WERI-Rb-1 (cell line): ENCODE measurements around the gene KRT8.

Experiments
- DNase-seq: peaks from one replicate; pipeline ENCODE4 v3.0.0-alpha.2; 2020
- H3K27ac ChIP-seq: fragments of 250-450 bp; sonication (Bioruptor Pico); 2 replicates; pipeline ENCODE4 v1.5.1; 2020; ENCODE audit warnings: mild to moderate bottlenecking, moderate library complexity
- H3K27me3 ChIP-seq: fragments of 250-450 bp; sonication (Bioruptor Pico); 2 replicates; pipeline ENCODE4 v1.5.1; 2021; ENCODE audit warnings: mild to moderate bottlenecking, low read depth, moderate library complexity; ENCODE audit not compliant: insufficient read depth, severe bottlenecking
- H3K36me3 ChIP-seq: fragments of 250-450 bp; sonication (Bioruptor Pico); 2 replicates; pipeline ENCODE4 v1.5.1; 2020; ENCODE audit warnings: mild to moderate bottlenecking, moderate library complexity
- H3K4me3 ChIP-seq: 2 replicates; pipeline ENCODE4 v1.5.1; 2011; ENCODE audit warnings: low read depth, mild to moderate bottlenecking, control low read depth, low read length
- H3K9me3 ChIP-seq: fragments of 250-450 bp; sonication (Bioruptor Pico); 2 replicates; pipeline ENCODE4 v1.5.1; 2021; ENCODE audit warnings: mild to moderate bottlenecking, moderate library complexity; ENCODE audit not compliant: severe bottlenecking
- TF ChIP-seq, protein P1 (sequence below): IDR thresholded peaks from 2 replicates; pipeline ENCODE4 v1.5.1; 2011; ENCODE audit warnings: low read depth, mild to moderate bottlenecking, control low read depth, inconsistent platforms, low read length

KRT8 gene

DNA sequence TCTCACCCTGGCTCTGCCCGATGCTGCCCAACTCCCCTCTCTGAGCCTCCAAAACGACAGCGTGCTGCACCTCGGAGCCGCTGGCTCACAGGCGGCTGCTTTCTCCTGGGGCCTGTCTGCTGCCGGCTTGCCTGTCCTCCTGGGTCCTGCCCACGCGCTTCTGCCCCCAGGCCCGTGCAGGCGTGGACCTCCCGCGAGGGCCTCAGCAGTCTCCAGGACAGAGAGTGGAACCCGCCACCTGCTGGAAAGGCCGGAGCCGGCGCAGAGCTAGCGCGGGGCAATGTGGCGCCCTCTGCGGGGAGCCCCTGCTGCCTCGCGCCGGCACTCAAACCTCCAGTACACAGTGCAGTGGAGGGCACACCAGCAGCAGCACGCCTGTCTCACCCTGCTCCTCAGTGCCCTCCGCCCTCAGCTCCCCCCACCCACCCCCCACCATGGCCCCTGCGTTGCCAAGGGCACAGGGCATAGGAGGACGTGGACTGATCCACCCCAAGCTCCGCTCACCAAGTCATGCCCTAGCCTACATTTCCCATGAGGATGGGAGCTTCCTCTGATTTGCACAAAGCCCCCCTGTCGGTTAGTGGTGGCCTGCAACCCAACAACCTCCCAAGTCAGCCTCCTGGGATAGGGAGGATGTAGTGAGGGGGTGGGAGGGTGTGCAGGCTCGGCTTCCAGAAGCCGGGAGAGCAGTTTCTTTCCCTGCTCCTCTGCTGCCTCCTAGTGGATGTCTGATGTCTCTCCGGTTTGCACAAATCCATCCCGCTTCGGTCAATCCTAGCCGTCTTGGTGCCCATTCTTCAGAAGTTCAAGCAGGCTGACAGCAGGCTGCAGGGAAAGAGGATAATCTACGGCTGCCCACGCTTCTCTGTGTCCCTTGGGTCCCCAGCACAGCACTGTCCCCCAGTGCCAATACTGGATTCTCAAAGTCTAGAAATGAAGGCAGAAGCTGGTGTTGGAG lies 25.2 kb downstream of the KRT8 start:
- no peak overlapping the region for H3K4me3 ChIP-seq
- TF ChIP-seq, protein P1, sequence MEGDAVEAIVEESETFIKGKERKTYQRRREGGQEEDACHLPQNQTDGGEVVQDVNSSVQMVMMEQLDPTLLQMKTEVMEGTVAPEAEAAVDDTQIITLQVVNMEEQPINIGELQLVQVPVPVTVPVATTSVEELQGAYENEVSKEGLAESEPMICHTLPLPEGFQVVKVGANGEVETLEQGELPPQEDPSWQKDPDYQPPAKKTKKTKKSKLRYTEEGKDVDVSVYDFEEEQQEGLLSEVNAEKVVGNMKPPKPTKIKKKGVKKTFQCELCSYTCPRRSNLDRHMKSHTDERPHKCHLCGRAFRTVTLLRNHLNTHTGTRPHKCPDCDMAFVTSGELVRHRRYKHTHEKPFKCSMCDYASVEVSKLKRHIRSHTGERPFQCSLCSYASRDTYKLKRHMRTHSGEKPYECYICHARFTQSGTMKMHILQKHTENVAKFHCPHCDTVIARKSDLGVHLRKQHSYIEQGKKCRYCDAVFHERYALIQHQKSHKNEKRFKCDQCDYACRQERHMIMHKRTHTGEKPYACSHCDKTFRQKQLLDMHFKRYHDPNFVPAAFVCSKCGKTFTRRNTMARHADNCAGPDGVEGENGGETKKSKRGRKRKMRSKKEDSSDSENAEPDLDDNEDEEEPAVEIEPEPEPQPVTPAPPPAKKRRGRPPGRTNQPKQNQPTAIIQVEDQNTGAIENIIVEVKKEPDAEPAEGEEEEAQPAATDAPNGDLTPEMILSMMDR, result peak; percentile 96
- H3K36me3 ChIP-seq, result no peaks in the 10 kb centered on the region
- no peaks in the 10 kb centered on the region for H3K9me3 ChIP-seq
- DNase-seq, result peak; percentile 80
- peaks cover 59% of the 10 kb centered on the region for H3K27me3 ChIP-seq
- no peak overlapping the region for H3K27ac ChIP-seq

DNA sequence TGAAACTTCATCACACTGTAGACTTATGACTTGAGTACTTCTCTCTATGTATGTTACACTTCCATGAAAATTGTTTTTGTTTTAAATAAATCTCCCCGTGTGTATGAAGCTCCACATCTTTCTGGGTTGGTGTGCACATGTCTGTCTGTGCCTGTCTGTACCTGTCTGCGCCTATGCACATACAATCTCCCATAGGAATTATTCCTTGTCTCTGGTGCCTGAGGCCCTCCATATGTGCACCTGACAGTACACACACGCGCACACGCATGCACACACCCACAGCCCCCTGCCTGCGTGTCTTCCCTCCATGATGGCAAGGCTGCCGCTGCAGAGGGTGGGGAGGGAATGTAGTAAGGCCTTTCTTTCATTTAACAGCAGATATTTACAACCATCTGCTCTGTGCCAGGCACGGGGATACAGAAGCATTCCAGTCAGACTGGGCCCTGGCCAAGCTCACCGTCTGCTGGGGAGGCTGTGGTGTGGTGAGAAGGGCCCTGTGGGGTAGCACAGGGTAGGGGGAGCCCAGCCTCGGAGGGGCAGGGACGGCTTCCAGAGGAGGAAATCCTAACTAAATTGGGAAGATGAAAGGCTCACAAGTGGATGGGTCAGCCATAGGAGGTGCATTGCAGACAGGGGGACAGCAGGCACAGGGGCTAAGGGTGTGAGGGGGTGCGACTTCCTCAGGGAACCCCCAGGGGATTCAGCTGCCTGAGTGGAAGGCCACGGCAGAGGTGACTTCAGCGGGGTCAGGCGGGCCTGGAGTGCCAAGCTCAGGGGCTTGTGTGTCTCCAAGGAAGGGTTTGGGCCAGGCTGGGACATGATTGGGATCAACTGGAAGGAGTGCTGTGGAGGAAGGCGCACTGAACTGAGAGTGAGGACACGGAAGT lies 26.1 kb downstream of the KRT8 start:
- TF ChIP-seq, protein P1, result no peak
- Histone ChIP-seq H3K4me3 (no peak overlapping the region), H3K27me3 (peaks cover 60% of the 10 kb centered on the region), H3K9me3 (no peaks in the 10 kb centered on the region), H3K36me3 (no peaks in the 10 kb centered on the region), H3K27ac (no peak overlapping the region)
- no peak for DNase-seq

DNA sequence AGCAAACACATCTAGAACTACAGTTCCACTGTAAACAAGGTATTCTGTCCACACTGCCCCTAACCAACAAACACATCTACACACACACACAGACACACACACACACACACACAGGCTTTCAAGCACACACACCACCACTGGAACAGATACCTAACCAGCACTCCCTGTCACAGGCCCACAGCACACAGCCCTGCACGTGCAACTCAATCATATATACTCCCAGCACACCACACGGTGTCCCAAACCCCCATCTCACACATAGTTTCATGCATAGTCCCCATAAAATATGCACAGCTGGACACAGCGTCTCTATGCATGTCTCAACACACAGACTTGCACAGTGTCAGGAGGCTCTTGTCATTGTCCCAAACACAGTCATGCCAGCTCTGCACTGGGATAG lies 27.6 kb downstream of the KRT8 start:
- Histone ChIP-seq H3K9me3 (no peaks in the 10 kb centered on the region), H3K4me3 (no peak overlapping the region), H3K27ac (no peak overlapping the region), H3K36me3 (no peaks in the 10 kb centered on the region), H3K27me3 (peaks cover 69% of the 10 kb centered on the region)
- DNase-seq, result no peak
- TF ChIP-seq, protein P1, result no peak

DNA sequence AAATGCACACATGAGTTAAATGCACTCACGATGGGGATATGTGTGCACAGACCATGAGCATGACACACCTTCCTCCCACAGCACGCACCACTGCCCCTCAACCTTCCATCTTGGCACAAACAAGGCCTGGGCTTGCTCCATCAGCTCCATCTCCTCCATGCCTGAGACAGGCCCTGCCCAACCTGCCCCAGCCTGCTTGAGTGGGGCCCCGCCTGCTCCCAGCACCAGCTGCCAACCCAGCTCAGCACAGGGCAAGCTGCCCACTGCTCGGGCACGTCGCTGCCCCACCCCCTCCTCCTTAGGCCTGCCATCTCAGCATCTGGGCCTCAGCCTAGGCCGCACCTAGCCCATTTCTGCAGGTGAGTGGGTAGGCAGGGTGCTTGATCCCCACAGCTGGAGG lies 28.5 kb downstream of the KRT8 start:
- Histone ChIP-seq H3K27ac (no peak overlapping the region), H3K9me3 (no peaks in the 10 kb centered on the region), H3K36me3 (no peaks in the 10 kb centered on the region), H3K4me3 (no peak overlapping the region), H3K27me3 (peaks cover 71% of the 10 kb centered on the region)
- DNase-seq, result no peak
- TF ChIP-seq, protein P1, result no peak

DNA sequence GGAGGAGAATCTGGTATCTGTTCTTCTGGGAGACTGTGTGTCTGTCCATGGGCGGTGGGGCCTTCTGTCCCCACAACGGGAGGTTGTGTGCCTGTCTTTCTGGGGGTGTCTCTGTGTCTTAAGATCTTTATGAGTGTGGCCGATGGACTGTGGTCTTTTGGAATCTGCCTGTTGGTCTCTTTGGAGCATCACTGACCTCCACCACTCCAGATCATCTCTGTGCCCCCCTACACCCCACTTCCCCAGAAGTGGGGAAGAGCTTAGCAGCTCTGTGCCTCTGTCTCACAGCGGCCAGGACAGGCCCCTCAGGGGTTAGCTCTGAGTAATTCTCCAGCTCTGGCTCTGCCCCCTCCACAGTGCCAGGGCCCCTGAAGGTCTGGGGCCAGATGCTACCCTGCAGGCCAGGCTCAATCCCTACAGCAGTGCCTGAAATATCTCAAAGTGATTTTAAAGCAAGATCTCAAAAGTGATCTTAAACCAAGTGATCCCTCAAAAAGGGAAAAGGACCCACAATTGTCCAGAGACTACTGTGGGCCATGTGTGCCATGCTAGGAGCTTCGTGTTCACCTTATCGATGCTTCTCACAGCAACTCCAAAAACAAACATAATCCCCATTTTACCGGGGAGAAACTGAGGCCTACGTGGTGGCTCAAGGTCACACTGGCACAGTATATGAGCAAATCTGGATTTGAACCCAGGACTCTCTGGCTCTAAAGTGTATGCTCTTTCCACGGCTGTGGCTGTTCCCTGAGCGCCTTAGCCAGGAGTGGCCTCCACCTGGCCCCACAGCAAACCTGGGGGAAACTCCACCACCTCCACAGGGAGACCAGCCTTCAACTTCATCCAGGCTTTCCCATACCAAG lies 30.1 kb downstream of the KRT8 start:
- peaks cover 75% of the 10 kb centered on the region for H3K27me3 ChIP-seq
- no peak overlapping the region for H3K27ac ChIP-seq
- no peak for DNase-seq
- TF ChIP-seq, protein P1, result no peak
- no peaks in the 10 kb centered on the region for H3K36me3 ChIP-seq
- H3K9me3 ChIP-seq, result no peaks in the 10 kb centered on the region
- no peak overlapping the region for H3K4me3 ChIP-seq
